Stimulated activated naive CD8-positive, alpha-beta T cell treated with anti-CD3 and anti-CD28 coated beads, Interleukin-15, Interleukin-2, amounts not matched to agents 100 ng/mL and 50 ng/mL, for 24 hours (primary cell): ENCODE results near the gene TMEM164.
"Not testable (repeated sequence)": the region's sequence is repeated elsewhere in the genome, so short reads cannot be mapped to it uniquely, and the experiment has no call there.

Experiments
- H3K27ac Mint-ChIP-seq: one replicate; pipeline ENCODE4 v1.8.0; 2021; ENCODE audit warnings: mild to moderate bottlenecking, mixed read lengths
- H3K27me3 Mint-ChIP-seq: one replicate; pipeline ENCODE4 v1.8.0; 2021; ENCODE audit warnings: mixed read lengths
- H3K36me3 Mint-ChIP-seq: one replicate; pipeline ENCODE4 v1.8.0; 2021; ENCODE audit warnings: low read depth, mixed read lengths
- H3K4me1 Mint-ChIP-seq: one replicate; pipeline ENCODE4 v1.8.0; 2021; ENCODE audit warnings: low read depth, mixed read lengths
- H3K4me3 Mint-ChIP-seq: one replicate; pipeline ENCODE4 v1.8.0; 2021; ENCODE audit warnings: mild to moderate bottlenecking, mixed read lengths
- H3K9me3 Mint-ChIP-seq: one replicate; pipeline ENCODE4 v1.8.0; 2021; ENCODE audit warnings: mixed read lengths

Gene TMEM164

GRCh38 chrX:110002300-110003166 lies at the start of gene TMEM164:
Gene TMEM164, plus strand, starts transcription at chrX:110003114. Its CDS starts 661 bp downstream, at chrX:110003775.
- peak within 1 kb of the TSS; percentile 79 for H3K27ac Mint-ChIP-seq
- no peaks in the 10 kb centered on the region for H3K36me3 Mint-ChIP-seq
- H3K4me3 Mint-ChIP-seq, result peak within 1 kb of the TSS; percentile 85
- H3K4me1 Mint-ChIP-seq, result peaks cover 31% of the 10 kb centered on the region
- H3K9me3 Mint-ChIP-seq, result no peaks in the 10 kb centered on the region
- no peaks in the 10 kb centered on the region for H3K27me3 Mint-ChIP-seq

GRCh38 chrX:109954333-109954732 lies 48.6 kb upstream of the TMEM164 start:
- H3K27ac Mint-ChIP-seq, result no peak overlapping the region
- H3K27me3 Mint-ChIP-seq, result no peaks in the 10 kb centered on the region
- peaks cover 5% of the 10 kb centered on the region for H3K4me1 Mint-ChIP-seq
- H3K36me3 Mint-ChIP-seq, result no peaks in the 10 kb centered on the region
- H3K9me3 Mint-ChIP-seq, result no peaks in the 10 kb centered on the region
- no peak overlapping the region for H3K4me3 Mint-ChIP-seq

DNA sequence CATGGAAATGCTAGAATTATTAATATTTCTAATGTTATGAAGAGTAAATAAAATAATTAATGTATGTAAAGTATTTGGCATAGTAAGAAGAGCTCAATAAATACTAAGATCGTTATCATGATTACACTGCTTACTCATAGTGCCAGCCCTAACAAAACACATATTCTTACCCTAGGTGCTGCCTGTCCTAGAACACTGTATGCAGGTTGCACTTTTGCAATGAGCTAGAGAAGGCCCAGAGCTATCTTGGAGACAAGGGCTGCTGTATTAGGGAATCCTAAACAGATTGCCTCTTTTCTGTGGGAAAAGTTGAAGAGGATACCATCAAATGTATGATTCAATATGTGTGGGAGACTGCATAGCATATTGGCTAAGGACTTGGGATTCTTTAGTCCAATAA lies 48.0 kb upstream of the TMEM164 start:
- H3K27ac Mint-ChIP-seq, result no peak overlapping the region
- peaks cover 5% of the 10 kb centered on the region for H3K4me1 Mint-ChIP-seq
- no peaks in the 10 kb centered on the region for H3K27me3 Mint-ChIP-seq
- H3K9me3 Mint-ChIP-seq, result no peaks in the 10 kb centered on the region
- H3K4me3 Mint-ChIP-seq, result no peak overlapping the region
- no peaks in the 10 kb centered on the region for H3K36me3 Mint-ChIP-seq

DNA sequence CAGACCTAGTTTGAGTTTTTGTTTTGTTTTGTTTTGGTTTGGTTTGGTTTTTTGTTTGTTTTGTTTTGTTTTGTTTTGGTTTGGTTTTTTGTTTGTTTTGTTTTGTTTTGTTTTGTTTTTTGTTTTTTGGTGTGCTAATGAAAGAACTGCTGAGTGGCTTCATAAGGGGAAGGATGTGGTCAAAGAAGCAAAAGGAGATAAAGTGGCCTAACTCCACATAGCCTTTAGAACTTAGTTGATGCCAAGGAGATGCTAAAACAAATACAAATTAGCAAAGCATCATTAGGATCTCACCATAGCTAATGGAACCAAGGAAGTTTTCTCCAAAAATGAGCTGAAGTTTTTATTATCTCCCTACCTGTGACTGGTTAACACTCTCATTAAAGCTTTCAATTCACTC lies 44.6 kb upstream of the TMEM164 start:
- Mint-ChIP-seq H3K4me1 (peaks cover 5% of the 10 kb centered on the region), H3K4me3 (no peak overlapping the region), H3K36me3 (no peaks in the 10 kb centered on the region), H3K27ac (no peak overlapping the region), H3K27me3 (no peaks in the 10 kb centered on the region), H3K9me3 (no peaks in the 10 kb centered on the region)

DNA sequence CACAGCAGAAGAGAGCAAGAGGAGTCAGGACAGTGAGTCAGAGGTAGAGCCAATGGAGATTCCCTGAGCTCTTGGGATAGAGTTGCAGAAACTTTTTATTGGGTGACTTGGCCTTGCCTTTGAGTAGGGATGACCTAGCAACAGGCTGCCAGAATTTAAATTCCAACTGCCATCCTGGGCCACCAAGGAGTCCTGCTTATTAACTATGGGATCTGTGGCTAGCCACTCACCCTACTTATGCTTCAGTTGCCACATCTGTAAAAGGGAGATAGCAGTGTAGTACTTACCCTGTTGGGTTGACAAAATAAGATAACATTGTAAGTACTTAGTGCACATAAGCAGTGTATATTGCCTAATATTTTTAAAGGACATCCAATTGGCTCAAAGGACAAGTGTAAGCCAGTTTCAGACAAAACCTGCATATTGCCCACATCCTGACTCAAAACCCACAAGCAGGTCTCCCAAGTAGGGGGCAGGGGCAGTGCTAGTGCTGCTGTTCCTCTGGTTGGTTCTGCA lies 43.5 kb upstream of the TMEM164 start:
- no peaks in the 10 kb centered on the region for H3K36me3 Mint-ChIP-seq
- H3K9me3 Mint-ChIP-seq, result no peaks in the 10 kb centered on the region
- H3K27me3 Mint-ChIP-seq, result no peaks in the 10 kb centered on the region
- no peak overlapping the region for H3K27ac Mint-ChIP-seq
- H3K4me3 Mint-ChIP-seq, result no peak overlapping the region
- peaks cover 5% of the 10 kb centered on the region for H3K4me1 Mint-ChIP-seq

GRCh38 chrX:109964390-109964789 lies 38.5 kb upstream of the TMEM164 start:
- Mint-ChIP-seq H3K4me1 (no peaks in the 10 kb centered on the region), H3K36me3 (no peaks in the 10 kb centered on the region), H3K27me3 (no peaks in the 10 kb centered on the region), H3K27ac (no peak overlapping the region), H3K4me3 (no peak overlapping the region), H3K9me3 (no peaks in the 10 kb centered on the region)

DNA sequence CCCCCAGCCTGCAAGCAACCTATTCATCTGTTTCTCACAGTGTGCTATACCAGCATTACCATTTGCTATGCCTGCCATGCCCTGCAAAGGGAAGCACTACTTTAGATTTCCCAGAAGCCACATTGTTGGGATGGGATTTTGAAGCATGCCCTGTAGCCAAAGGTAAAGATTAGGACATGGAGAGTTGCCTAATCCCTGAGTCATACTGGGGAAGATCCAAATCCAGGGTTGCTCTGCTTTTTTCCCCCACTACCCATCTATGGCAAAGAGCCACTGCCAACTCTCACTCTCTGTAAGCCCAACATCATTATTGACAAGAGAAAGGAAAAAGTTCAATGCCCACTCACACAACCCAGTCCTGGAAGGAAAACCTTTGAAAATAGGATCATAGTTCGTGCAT lies 36.7 kb upstream of the TMEM164 start:
- no peaks in the 10 kb centered on the region for H3K9me3 Mint-ChIP-seq
- H3K27ac Mint-ChIP-seq, result no peak overlapping the region
- no peak overlapping the region for H3K4me3 Mint-ChIP-seq

GRCh38 chrX:109967156-109967555 lies 35.8 kb upstream of the TMEM164 start:
- Mint-ChIP-seq H3K27ac (no peak overlapping the region), H3K4me1 (no peaks in the 10 kb centered on the region), H3K9me3 (no peaks in the 10 kb centered on the region), H3K4me3 (no peak overlapping the region), H3K27me3 (no peaks in the 10 kb centered on the region), H3K36me3 (no peaks in the 10 kb centered on the region)

More for the DNA sequence above, 36.7 kb upstream of the TMEM164 start:
- H3K36me3 Mint-ChIP-seq, result no peaks in the 10 kb centered on the region
- H3K27me3 Mint-ChIP-seq, result no peaks in the 10 kb centered on the region
- H3K4me1 Mint-ChIP-seq, result no peaks in the 10 kb centered on the region

GRCh38 chrX:109970841-109971240 lies 32.1 kb upstream of the TMEM164 start:
- not testable (repeated sequence) for H3K9me3 Mint-ChIP-seq, H3K27ac Mint-ChIP-seq, H3K4me3 Mint-ChIP-seq, H3K36me3 Mint-ChIP-seq, H3K27me3 Mint-ChIP-seq
- H3K4me1 Mint-ChIP-seq, result peaks cover 13% of the 10 kb centered on the region

- Mint-ChIP-seq H3K27ac (no peak overlapping the region), H3K27me3 (no peaks in the 10 kb centered on the region), H3K9me3 (no peaks in the 10 kb centered on the region), H3K4me3 (no peak overlapping the region), H3K36me3 (no peaks in the 10 kb centered on the region), H3K4me1 (peaks cover 13% of the 10 kb centered on the region)
Observed at GRCh38 chrX:109974906-109975655, 27.8 kb upstream of the TMEM164 start.

- H3K36me3 Mint-ChIP-seq, H3K9me3 Mint-ChIP-seq, H3K27me3 Mint-ChIP-seq, H3K27ac Mint-ChIP-seq, H3K4me3 Mint-ChIP-seq, H3K4me1 Mint-ChIP-seq: not testable (repeated sequence)
Observed at GRCh38 chrX:109985210-109985609, 17.7 kb upstream of the TMEM164 start.

DNA sequence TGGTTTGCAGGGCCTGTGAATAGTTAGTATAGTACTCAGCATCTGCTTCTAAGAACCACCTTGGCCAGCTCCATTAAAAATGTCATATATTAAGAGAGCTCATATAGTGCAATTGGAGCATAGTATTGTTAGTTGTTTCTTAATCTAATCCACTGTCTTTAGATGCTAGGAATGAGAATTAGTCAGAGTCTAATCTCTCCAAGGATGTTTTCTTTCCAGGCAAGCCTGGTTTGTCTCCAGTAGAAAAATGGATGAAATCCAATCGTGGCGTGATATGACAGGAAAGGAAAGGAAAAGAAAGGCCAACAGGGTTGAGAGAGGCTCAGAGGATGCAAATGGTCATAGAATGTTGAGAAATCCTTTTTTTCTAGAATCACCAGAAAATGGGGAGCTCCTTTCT lies 15.0 kb upstream of the TMEM164 start:
- Mint-ChIP-seq H3K4me3 (no peak overlapping the region), H3K36me3 (no peaks in the 10 kb centered on the region), H3K27me3 (no peaks in the 10 kb centered on the region), H3K4me1 (peaks cover 18% of the 10 kb centered on the region), H3K9me3 (no peaks in the 10 kb centered on the region), H3K27ac (no peak overlapping the region)

DNA sequence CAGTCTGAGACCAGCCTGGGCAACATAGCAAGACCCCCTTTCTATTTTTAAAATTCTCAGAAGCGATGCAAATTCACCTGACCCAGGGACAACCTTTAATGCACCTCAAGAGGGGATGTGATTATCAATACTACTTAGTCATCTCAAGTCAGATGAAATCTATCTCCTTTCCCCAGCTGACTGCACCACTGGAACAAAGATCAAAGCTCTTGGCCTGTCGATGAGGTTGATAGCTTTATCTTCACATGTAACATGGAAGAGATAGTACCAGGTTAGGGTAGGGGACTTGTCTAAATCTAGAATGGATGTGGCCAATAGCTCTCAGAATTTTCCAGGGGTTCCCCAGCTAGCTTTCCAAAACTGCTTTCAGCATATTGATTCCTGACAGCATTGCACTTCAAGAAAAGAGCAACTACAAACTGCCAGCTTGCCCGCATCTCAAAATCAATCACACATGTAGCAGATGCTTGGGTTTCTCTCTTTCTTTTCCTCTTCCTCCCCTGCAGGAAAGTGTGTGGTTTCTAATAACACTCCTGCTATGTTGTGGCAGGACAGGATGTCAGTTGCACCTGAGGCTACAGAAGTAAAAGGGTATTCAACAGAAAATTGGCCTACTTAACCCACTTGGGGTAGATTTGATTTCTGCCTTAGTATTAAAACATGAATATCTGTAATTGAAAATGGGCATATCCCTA lies 12.2 kb upstream of the TMEM164 start:
- Mint-ChIP-seq H3K36me3 (no peaks in the 10 kb centered on the region), H3K27ac (no peak overlapping the region), H3K4me3 (no peak overlapping the region), H3K9me3 (no peaks in the 10 kb centered on the region), H3K27me3 (no peaks in the 10 kb centered on the region), H3K4me1 (peaks cover 18% of the 10 kb centered on the region)

DNA sequence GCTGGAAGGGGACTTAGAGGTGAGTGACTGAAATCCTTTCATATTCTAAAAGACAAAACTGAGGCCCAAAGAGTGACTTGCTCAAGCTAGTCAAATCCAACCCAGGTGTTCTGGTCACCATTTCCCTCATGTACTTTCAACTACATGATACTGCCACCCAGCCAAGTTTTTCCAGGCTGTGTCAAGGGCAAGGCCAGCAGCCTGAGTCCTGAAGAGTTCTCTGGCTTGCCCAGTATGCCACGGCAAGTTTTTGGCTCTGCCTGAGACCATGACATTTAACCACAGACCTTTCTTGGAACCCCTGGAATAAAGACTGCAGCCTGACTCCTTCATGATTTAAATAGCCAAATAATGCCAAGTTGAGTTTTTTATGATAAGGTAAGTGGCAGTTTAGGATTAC lies 10.7 kb upstream of the TMEM164 start:
- H3K9me3 Mint-ChIP-seq, result no peaks in the 10 kb centered on the region
- H3K36me3 Mint-ChIP-seq, result no peaks in the 10 kb centered on the region
- H3K27me3 Mint-ChIP-seq, result no peaks in the 10 kb centered on the region
- H3K4me3 Mint-ChIP-seq, result no peak overlapping the region
- H3K27ac Mint-ChIP-seq, result no peak overlapping the region
- H3K4me1 Mint-ChIP-seq, result peaks cover 18% of the 10 kb centered on the region

GRCh38 chrX:109995155-109995554 lies 7.8 kb upstream of the TMEM164 start:
- no peak overlapping the region for H3K4me3 Mint-ChIP-seq
- no peaks in the 10 kb centered on the region for H3K36me3 Mint-ChIP-seq
- no peaks in the 10 kb centered on the region for H3K9me3 Mint-ChIP-seq
- peaks cover 14% of the 10 kb centered on the region for H3K4me1 Mint-ChIP-seq
- H3K27ac Mint-ChIP-seq, result no peak overlapping the region
- no peaks in the 10 kb centered on the region for H3K27me3 Mint-ChIP-seq
